HG02870 (cell line): Measurements from ENCODE around the gene SLC51A.
"Not testable (repeated sequence)": the region's sequence is repeated elsewhere in the genome, so short reads cannot be mapped to it uniquely, and the experiment has no call there.

Experiments used
- ATAC-seq: cut with Tn5 transposase; IDR thresholded peaks from one replicate; pipeline ENCODE4 v1.9.1; 2021; ENCODE audit warnings: mild to moderate bottlenecking, moderate library complexity; ENCODE audit not compliant: unreplicated experiment

Gene SLC51A

DNA sequence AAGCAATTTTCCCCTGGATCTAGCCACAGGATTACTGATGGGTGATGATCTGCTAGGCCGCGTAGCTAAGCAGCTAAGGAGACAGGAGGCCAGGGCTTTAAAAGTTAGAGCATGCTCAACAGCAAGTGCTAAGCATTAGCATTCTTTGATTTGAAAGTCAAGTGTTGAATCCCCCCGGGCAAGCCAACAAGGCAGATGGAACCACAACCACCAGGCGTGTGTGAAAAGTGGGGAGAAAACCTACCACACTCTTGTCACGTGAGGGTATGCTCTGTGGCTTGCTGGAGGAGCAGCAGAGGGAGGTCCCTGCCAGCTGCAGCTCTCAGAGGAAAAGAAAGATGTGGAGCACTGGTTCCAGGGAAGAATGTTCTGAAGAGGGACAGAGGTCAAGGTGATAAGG lies 20.9 kb downstream of the SLC51A start:
- no peak for ATAC-seq

DNA sequence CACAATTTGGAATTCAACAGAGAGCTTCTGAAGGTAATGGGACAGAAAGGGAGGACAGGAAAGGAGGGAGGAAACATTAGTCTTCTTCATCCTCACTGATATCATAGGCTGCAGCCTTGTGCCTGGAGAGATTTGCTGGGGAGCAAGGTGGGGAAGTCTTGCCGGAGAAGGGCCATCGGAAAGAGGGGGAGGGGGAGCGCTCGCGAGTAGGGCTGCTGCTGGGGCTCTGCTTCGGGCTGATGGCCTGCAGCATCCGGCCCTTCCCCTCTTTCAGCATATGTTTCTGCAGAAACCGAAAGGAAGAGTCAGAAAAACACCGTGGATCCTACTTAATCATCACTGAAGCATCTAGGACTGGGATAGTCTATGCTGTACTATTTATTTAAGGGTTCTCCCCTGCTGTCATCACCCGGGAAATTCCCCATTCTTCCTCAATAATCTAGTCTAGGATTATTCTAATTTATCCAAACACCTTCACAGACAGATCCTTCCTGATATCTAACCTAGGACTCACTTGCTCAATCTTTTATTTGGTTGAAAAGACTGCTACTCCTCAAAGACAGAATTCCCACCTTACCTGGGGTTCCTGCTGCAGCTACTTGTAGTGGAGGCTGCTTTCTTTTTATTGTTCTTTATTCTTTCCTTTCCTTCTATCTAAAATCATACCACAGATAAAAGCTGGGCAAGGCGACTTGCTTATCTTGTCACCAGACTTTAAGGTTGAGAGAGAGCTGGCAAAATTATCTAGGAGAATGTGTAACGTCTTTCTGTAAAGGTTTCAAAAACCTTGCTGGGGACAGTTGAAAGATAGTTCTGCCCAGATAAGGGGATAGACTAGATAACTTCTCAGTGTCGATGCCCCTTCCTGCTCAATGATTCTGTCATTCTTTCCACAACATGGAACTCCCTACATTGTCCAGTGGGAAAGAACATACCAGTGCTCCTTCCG lies 22.6 kb downstream of the SLC51A start:
- ATAC-seq: no peak

DNA sequence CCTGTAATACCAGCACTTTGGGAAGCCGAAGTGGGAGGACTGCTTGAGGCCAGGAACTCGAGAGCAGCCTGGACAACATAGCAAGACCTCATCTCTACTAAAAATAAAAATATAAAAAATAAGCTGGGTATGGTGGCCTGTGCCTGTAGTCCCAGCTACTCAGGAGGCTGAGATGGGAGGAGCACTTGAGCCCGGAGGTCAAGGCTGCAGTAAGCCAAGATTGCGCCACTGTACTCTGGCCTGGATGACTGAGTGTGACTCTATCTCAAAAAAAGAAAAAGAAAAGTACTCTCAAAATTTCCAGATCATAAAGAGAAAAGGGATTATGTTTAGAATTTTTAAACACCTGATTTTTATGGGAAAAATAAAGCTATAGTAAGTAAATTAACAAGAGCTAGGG lies 24.1 kb downstream of the SLC51A start:
- ATAC-seq: no peak

DNA sequence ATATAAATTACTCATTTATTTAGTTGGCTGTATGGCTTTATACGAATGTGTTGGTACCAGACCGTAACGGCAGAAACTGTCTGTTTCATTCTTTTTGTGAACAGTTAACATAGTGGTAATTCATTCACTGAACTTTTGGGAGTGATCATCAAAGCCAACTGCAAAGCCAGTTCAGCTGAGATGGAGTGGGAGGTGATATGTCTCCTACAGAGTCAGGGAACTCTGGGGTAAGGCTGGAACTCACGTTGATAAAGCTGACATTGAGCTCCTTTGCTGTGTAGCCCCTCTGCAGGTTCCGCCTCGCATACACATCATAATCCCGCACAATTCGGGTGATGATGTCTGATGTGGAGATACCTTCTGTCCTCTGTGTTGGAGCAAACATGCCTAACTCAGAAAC lies 25.4 kb downstream of the SLC51A start:
- ATAC-seq: no peak

DNA sequence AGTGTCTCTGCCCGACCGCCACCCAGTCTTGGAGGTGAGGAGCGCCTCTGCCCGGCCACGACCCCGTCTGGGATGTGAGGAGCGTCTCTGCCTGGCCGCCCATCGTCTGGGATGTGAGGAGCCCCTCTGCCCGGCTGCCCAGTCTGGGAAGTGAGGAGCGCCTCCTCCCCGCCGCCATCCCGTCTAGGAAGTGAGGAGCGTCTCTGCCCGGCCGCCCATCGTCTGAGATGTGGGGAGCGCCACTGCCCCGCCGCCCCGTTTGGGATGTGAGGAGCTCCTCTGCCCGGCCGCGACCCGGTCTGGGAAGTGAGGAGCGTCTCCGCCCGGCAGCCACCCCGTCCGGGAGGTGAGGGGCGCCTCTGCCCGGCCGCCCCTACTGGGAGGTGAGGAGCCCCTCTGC lies 27.8 kb downstream of the SLC51A start:
- ATAC-seq: not testable (repeated sequence)

DNA sequence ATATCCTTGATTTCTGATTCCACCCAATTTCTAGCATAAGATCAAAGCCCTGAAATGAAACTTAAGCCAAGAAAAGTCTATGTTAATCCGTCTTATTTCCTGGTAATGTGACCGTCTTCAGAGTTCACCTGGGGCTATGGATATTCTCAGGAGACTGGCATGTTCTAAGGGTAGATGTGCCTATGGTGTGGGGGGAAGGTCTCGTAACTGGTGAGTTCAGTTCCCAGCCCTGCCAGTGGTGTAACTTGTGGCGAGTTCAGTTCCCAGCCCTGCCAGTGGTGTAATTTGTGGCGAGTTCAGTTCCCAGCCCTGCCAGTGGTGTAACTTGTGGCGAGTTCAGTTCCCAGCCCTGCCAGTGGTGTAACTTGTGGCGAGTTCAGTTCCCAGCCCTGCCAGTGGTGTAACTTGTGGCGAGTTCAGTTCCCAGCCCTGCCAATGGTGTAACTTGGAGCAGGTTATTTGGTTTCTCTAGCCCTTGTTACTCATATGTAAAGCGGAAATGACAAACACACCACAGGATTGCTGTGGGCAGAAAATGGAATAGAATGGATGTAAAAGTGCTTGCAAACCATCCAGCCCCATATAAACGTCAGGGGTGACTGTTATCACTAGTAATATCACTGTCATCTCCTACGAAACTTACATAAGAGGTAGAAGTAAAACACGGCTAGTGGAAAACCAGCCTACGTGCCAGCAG lies 30.4 kb downstream of the SLC51A start:
- no peak for ATAC-seq

DNA sequence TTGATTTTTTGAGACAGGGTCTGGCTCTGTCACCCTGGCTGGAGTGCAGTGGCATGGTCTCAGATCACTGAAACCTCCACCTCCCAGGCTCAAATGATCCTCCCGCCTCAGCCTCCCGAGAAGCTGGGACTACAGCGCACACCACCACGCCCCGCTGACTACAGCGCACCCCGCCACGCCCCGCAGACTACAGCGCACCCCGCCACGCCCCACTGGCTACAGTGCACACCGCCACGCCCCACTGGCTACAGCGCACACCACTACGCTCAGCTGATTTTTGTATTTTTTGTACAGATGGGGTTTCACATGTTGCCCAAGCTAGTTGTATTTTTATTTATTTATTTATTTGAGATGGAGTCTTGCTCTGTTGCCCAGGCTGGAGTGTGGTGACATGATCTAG lies 35.6 kb downstream of the SLC51A start:
- ATAC-seq: no peak

DNA sequence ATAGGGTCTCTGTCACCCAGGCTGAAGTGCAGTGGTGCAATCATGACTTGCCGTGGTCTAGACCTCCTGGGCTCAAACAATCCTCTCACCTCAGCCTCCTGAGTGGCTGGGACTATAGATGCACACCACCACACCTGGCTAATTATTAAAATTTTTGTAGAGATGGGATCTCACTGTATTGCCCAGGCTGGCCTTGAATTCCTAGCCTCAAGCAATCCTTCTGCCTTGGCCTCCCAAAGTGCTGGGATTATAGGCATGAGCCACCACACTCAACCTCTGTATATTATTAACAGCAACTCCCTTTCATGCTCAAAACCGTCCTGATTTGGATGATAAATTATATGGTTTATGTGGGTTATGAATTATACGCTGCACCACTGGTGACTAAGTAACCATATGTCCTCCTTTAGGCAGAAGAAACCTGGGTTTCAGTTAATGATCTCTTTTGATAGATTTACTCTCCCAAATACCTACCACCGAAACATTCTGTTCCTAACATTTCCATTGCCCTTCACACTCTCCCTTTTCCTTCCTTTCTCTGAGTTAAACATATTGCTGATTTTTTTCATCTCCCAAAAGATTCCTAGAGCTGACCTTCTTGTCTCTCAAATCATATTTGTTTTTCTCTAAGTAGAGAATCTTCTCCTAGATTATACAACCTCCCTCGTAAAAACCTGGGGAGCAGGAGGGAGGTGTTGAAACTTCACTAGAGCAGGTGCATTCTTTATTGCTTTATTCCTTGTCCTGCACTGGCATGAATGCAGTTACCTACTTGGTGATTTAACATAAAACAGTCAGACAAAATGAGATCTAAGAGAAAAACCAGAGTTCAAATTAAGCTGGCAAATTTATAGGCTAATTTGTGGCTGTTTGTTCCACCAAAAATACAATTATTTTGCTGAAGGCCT lies 38.3 kb downstream of the SLC51A start:
- ATAC-seq: no peak

DNA sequence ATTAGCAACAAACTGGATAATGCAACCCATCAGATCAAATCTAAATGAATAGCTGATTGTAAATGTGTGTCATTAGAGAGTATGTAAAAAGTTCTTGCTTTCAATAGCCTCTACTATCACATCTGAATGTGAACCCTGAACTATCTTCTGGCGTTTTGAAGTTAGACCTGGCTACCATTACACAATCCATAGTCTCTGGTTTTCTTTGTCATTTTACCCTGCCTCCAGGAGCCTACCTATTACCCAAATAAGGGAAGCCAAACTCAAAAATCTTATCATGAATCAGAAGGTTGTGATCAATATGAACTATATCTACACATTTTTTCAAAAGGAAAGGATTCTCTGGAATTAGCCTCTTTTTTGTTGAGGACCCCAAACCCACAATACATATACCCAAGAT lies 39.4 kb downstream of the SLC51A start:
- ATAC-seq: no peak

DNA sequence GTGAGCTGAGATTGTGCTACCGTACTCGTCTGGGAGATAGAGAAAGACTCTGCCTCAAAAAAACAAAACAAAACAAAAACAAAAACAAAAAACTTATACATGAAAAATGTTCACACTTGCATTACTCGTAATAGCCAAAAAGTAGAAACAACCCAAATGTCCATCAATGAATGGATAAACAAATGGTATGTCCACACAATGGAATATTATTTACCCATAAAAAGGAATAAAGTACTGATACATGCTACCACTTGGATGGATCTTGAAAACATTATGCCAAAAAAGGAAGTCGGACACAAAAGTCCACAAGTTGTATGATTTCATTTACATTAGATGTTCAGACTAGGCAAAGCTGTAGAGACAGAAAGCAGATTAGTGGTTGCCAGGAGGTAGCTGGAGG lies 44.5 kb downstream of the SLC51A start:
- ATAC-seq: no peak

DNA sequence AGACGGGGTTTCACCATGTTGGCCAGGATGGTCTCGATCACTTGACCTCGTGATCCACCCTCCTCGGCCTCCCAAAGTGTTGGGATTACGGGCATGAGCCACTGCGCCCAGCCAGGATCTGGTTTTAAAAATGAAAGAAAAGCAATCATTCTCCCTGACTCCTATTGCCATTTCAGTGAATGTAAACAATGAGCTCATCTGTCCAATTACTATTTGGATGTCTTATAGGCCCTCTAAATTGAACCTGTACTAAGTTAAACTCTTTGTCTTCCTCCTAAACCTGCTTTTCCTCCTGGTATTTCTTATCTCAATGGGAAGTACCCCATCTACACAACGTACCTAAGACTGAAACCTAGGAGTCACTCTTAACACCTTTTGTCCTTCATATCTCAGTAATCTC lies 47.5 kb downstream of the SLC51A start:
- no peak for ATAC-seq

DNA sequence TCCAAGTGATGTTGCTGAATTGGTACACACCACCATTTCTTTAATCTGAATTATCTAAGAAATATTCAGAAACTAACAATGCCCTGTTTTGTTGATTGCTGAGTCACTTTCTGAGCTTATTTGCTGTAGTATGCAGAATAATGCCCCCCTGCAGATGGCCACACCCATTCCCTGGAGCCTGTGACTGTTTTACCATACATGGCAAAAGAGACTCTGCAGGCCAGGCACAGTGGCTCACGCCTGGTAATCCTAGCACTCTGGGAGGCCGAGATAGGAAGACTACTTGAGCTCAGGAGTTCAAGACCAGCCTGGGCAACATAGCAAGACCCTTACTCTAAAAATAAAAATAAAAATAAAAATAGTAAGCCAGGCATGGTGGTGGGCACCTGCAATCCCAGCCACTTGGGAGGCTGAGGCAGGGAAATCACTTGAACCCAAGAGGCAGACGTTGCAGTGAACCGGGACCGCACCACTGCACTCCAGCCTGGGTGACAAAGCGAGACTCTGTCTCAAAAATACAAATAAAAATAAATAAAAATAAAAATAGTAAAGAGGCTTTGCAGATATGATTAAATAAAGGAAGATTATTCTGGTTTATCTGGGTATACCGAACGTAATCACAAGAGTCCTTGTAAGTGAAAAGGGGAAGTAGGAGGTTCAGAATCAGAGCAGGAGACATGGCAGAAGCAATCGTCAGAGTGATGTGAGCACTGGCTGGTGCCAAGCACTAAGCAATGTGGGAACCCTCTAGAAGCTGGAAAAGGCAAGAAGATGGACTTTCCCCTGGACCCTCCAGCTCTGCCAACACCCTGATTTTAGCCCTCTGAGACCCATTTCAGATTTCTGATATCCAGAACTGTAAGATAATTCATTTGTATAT lies 52.2 kb downstream of the SLC51A start:
- ATAC-seq: no peak

DNA sequence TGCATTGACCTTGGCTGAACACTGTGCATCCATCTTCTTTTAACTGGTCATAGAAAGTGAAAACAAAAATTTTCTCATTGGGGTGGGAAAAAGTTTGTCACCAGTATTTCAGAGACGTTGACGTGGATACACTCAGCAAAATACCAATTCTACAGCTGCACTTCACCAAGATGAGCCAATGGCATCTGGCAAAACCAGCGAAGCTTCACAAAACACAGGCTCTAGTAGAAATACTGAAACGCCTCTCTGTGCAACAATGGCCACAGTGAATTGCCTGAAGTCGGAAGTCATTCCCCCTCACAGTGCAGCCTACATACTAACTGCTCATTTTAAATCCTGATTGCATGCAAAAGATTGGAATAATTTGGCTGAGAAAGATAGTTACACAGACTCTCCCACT lies 54.2 kb downstream of the SLC51A start:
- no peak for ATAC-seq

DNA sequence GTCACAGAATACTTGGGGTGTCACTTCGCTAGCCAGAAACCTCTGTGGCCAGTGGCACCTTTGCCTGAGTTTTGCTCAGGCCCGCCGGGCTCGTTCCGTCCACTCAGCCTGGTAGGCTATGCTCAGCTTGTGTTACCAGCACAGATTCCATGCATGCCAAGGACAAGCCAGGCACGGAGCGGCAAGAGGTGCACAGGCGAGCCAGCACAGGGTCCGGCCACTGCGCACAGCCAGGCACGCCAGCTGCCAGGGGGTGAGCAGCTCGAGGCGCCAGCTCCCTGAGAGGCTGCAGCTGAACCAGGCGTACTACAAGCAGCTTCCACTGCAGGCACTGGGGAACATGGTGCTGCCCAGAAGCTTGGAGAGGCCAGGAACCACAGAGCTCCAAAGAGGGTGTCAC lies 56.5 kb downstream of the SLC51A start:
- no peak for ATAC-seq

DNA sequence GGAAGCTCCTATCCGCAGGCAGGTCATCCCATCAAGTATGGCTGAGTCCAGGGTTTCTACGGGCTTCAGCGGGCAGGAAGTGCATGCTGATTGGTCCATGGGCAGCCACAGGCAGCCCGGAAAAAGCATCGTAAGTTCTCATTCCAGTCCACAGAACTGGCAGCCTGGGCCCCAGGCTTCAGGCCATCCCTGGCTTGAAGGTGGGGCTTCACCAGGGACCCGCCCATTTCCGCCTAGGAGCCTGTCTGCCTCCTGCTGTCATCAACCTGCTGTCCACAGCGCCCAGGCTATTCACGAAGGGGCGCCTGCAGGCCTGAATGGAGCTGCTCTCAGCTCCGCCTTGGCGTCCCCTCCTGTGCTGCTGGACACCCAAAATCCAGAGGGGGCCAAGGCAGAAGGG lies 57.3 kb downstream of the SLC51A start:
- no peak for ATAC-seq

DNA sequence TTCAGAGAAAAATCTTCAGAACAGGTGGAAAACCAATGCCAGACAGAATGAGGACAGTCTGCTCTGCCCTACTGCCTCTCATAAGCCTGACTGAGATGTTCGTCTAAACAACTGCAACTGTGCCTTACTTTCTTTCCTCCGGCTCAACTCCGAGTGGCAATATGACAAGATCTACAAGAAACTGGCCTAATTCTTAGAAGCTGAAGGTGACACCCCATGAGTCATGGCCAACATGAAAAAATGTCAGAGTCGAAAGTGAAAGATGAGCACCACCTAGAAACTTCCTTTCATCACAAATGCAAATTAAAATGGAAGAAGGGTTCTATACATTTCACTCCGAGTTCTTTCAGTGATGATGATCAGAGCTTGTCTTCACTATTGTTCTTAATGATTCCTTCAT lies 58.3 kb downstream of the SLC51A start:
- peak; percentile 81 for ATAC-seq

DNA sequence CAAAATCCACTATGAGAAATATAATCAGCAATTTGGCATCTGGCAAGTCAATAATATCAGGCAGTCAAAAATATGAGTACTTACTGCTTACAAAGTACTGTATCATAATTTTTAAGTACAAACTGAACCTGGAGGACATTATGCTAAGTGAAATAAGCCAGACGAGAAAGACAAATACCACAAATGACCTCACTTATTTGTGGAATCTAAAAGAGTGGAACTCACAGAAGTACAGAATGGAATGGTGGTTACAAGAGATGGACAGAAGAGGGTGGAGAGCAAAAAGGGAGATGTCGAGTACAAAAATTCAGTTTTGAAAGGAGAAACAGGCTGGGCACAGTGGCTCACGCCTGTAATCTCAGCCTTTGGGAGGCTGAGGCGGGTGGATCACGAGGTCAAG lies 58.8 kb downstream of the SLC51A start:
- ATAC-seq: no peak

DNA sequence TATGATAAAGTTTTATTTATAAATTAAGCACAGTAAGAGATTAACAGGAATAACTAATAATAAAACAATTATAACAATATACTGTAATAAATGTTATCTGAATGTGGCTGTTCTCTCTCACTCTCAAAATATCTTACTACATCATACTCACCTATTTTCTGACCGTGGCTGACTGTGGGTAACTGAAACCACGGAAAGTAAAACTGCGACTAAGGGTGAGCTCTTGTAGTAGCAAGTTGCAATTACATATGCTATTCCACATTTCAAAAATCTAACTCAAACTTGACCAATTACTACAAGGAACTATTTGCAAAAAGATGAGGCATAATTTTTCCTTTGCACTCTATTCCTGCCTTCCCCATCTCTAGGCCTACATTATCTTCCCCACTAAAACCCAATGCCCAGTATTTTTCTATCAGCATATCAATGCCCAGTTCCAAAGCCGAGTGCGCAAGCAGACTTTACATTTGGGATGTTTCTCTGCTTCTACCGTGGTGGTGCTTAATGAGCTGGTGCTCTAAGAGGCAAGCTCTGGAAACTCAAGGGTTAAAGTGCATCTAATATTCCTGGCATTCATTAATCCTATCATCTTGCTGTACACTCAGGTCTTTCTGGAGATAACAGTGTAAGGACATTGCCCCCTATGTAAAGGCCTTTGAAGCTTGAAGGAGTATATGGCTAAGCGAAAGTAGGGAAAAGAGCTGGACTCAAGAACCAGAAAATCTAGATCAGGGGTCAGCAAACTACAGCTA lies 64.5 kb downstream of the SLC51A start:
- ATAC-seq: peak; percentile 78

DNA sequence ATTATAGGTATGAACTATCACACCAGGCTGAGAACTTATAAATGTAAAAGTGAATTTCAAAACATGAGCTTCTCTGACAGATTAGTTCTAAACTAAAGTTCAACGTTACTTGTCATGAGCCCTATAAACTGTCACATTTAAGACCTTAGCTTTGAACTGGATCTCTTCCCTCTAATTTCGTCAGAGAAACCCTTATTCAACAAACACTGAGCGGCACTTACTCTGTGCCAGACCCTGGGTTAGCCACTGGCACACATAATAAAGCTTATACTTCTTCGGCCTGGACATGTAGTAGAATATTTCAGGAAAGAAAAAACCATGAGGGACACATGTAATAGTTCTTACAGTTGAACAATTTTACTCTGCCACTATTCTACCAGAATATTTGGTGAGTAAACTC lies 65.6 kb downstream of the SLC51A start:
- ATAC-seq: no peak
